ENCODE data around the gene MPEG1.

The MPEG1 gene

GRCh38 chr11:59212744-59213631, at the start of gene MPEG1:
Gene MPEG1, minus strand, starts transcription at chr11:59212927. Its CDS starts 62 bp downstream, at chr11:59212865.
- TF ChIP-seq, protein P1, sequence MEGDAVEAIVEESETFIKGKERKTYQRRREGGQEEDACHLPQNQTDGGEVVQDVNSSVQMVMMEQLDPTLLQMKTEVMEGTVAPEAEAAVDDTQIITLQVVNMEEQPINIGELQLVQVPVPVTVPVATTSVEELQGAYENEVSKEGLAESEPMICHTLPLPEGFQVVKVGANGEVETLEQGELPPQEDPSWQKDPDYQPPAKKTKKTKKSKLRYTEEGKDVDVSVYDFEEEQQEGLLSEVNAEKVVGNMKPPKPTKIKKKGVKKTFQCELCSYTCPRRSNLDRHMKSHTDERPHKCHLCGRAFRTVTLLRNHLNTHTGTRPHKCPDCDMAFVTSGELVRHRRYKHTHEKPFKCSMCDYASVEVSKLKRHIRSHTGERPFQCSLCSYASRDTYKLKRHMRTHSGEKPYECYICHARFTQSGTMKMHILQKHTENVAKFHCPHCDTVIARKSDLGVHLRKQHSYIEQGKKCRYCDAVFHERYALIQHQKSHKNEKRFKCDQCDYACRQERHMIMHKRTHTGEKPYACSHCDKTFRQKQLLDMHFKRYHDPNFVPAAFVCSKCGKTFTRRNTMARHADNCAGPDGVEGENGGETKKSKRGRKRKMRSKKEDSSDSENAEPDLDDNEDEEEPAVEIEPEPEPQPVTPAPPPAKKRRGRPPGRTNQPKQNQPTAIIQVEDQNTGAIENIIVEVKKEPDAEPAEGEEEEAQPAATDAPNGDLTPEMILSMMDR (conservative IDR thresholded peaks at IDR 0.05): no peak
- H3K27ac ChIP-seq: no peak within 1 kb of the TSS

- no peak overlapping the region for H3K27ac ChIP-seq
- TF ChIP-seq, protein P1 (conservative IDR thresholded peaks at IDR 0.05): no peak
Observed at GRCh38 chr11:59262177-59262818, 49.6 kb upstream of the MPEG1 start.

DNA sequence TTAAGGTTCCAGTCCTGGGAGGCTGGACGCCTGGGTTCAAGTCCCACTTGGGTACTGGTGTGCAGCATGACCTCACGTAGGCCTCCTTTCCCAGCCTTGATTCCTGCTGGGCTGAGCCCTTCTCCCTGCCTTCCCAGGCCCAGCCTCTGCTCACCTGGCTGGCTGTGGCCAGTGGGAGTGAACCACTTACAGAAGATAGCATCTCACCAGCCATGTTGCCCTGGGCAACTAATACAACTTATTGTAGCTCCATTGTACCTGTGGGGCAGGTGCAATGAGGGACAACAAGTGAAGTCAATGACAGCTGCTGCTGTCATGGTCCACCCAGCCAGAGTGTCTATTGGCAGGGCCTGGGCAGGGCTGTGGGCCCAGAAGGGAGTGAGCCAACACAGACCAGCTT, 48.4 kb upstream of the MPEG1 start:
- no peak overlapping the region for H3K27ac ChIP-seq
- TF ChIP-seq, protein P1 (conservative IDR thresholded peaks at IDR 0.05): no peak

- TF ChIP-seq, protein P1 (conservative IDR thresholded peaks at IDR 0.05): no peak
- H3K27ac ChIP-seq: no peak overlapping the region
Observed at GRCh38 chr11:59259867-59260475, 47.2 kb upstream of the MPEG1 start.

- TF ChIP-seq, protein P1 (conservative IDR thresholded peaks at IDR 0.05): no peak
- no peak overlapping the region for H3K27ac ChIP-seq
Observed at GRCh38 chr11:59259047-59259446, 46.3 kb upstream of the MPEG1 start.

GRCh38 chr11:59255281-59255680, 42.6 kb upstream of the MPEG1 start:
- TF ChIP-seq, protein P1 (conservative IDR thresholded peaks at IDR 0.05): no peak
- no peak overlapping the region for H3K27ac ChIP-seq

DNA sequence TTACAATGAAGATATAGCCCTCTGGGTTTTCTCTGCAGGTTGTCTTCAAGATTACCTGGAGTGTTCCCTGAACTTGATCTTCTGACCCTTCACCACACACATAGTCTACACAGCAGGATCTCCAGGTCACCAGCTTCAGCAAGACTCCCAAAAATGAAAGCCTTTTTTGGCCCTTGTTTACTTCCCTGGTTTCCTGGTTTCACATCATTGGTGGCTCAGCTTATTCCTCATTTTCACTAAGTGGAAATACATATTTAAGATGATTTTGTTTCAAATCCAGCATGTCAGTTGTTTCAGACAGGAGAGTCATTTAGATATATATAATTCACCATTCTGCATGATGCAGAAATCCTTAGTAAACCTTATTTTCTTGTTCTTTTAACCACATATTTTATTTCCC, 41.6 kb upstream of the MPEG1 start:
- TF ChIP-seq, protein P1 (conservative IDR thresholded peaks at IDR 0.05): no peak
- H3K27ac ChIP-seq: no peak overlapping the region
